HG03571 (cell line): Measurements from ENCODE around the gene REV3L.
"Not testable (repeated sequence)": the region's sequence is repeated elsewhere in the genome, so short reads cannot be mapped to it uniquely, and the experiment has no call there.

Source experiments
- ATAC-seq: cut with Tn5 transposase; IDR thresholded peaks from one replicate; pipeline ENCODE4 v1.9.1; 2021; ENCODE audit not compliant: unreplicated experiment

The REV3L gene, protein sequence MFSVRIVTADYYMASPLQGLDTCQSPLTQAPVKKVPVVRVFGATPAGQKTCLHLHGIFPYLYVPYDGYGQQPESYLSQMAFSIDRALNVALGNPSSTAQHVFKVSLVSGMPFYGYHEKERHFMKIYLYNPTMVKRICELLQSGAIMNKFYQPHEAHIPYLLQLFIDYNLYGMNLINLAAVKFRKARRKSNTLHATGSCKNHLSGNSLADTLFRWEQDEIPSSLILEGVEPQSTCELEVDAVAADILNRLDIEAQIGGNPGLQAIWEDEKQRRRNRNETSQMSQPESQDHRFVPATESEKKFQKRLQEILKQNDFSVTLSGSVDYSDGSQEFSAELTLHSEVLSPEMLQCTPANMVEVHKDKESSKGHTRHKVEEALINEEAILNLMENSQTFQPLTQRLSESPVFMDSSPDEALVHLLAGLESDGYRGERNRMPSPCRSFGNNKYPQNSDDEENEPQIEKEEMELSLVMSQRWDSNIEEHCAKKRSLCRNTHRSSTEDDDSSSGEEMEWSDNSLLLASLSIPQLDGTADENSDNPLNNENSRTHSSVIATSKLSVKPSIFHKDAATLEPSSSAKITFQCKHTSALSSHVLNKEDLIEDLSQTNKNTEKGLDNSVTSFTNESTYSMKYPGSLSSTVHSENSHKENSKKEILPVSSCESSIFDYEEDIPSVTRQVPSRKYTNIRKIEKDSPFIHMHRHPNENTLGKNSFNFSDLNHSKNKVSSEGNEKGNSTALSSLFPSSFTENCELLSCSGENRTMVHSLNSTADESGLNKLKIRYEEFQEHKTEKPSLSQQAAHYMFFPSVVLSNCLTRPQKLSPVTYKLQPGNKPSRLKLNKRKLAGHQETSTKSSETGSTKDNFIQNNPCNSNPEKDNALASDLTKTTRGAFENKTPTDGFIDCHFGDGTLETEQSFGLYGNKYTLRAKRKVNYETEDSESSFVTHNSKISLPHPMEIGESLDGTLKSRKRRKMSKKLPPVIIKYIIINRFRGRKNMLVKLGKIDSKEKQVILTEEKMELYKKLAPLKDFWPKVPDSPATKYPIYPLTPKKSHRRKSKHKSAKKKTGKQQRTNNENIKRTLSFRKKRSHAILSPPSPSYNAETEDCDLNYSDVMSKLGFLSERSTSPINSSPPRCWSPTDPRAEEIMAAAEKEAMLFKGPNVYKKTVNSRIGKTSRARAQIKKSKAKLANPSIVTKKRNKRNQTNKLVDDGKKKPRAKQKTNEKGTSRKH (N-terminal part only)

DNA sequence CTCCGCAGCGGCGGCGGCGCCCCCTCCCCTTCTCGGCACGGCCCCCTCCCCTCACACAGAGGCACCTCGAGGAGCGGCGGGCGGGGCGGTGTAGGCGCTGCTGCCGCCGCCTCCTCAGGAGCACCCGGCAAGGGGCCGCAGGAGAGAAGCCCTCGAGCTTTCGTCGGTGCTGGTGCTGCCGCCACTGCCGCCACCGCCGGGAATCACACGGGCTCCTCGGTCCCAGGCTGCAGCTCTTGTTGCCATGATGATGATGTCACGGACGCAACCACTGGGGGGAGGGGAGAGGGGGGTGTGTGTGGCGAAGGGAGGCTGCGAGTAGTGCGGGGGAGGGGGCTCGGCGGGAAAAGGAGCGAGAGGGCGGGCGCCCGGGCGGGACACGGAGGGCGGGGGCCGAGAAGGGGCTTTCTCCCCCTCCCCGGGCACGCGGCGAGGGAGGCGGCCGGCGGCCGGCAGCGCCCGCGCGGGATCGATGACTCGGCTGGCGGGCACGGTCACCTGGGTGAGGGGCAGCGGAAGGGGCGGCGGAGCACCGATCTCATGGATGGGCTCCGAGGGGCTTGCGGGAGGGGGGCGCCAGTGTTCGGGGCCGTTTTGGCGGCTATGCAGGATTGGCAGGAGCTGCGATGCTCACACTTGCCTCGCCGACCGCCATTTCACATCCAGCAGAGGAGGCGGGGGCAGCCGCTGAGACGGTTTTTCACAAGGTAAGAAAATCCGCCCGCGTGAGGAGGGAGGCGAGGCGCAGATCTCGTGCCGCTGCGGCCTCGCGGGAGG, at the start of gene REV3L:
Gene REV3L, minus strand, starts transcription at position 260 of the 777 bp plus-strand sequence. CDS start 330 bp downstream, outside the sequence.
- ATAC-seq = peak; percentile 28

DNA sequence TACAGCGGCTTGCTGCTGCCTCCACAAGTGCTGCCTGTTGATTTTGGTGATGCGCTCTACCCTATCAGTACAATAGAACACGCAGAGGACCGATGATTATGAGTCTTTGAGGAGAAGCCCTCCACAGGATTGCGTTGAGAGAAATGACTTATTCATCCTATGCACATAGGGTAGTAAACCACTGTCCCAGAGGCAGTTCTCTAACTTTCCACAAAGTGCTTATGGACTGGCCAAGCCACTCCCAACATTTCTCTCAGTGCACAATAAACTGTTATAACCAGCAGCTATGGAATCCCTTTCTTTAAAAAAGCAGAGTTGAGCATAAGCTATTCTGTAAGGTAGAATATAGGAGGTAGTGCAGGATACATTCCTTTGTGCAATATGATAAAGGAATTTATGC, 48.2 kb upstream of the REV3L start:
- no peak for ATAC-seq

DNA sequence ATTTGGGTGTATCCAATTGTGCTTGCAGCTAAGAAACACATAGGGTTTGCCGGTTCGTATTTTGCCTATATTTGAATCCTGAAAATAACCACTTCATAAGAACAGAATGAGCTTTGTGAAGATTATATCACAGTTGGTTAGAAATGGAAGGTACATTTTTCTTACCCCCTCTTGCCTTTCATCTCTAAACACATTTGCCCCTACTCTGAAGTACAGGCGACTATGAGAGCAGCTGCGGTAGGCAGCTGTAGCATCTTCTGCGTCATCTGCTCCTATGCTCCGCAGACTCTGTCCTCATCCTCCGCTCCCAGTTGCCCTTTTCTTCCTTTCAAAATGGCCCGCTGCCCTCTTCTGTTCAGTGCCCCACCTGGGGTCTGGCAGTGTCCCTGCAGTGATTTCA, 47.6 kb upstream of the REV3L start:
- no peak for ATAC-seq

DNA sequence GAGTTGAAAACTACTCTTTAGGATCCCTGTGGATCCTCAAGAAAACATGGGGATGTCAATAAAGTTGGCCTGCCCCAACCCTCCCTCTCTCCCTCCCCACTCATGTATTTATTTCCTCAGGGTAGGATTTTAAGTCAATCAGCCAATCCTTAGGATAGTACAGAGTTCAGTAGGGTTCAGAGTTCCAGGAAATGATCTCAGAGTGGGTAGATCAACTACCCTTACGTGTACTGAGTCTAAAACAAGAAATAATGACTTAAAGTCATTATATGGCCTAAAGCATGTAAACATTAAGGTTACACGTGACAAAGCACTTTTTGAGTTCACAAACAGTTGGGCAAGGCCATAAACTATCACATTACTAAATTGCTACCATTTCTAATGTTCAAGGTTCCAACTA, 47.2 kb upstream of the REV3L start:
- ATAC-seq = no peak

DNA sequence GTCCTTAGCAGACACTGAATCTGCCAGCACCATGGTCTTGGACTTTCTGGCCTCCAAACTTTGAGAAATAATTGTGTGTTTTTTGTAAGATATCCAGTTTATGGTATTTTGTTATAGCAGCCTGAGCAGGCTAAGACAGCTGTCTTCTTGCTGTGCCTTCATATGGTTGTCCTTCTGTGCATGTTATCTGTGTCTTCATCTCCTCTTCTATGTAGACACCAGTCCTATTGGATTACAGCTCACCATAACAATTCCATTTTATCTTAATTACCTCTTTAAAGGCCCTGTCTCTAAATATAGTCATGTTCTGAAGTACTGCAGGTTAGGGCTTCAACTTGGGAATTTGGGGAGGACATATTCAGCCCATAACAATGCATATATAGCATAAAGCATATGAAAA, 44.3 kb upstream of the REV3L start:
- no peak for ATAC-seq

DNA sequence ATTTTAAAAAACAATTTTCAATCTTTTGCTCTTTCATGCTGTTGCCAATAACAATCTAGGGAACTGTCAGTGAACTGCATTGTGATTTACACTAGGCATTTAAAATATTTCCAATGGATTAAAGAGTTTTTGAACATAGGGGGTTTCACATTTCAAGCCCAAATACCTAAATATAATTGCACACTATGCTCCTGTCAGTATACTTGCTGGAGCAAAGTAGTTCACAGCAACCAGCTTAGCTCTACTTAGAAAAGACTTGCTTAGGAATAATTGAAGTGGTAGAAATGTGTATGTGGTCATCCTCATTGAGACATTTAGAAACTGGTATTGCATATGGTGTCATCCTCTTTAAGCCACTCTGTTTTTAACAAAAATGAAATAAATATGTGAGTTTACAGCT, 41.7 kb upstream of the REV3L start:
- no peak for ATAC-seq

DNA sequence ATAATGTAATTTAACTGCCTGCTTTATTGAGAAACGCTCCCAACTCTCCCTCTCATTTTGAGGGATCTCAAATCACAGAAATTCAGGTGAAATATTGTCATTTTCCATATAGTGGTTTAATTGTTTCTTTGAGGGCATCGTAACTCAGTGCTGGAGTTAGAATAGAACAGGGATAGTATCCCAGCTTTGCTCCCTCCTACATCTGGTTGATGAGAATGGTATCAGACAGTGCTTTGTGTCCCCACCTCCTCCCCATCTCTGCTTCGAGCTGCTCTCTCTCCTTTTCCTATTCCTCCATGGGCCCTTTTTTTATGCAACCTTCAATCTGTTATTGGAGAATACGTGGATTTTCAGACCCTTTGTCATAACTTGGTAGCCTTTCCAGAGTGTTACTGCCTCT, 41.2 kb upstream of the REV3L start:
- ATAC-seq = no peak

DNA sequence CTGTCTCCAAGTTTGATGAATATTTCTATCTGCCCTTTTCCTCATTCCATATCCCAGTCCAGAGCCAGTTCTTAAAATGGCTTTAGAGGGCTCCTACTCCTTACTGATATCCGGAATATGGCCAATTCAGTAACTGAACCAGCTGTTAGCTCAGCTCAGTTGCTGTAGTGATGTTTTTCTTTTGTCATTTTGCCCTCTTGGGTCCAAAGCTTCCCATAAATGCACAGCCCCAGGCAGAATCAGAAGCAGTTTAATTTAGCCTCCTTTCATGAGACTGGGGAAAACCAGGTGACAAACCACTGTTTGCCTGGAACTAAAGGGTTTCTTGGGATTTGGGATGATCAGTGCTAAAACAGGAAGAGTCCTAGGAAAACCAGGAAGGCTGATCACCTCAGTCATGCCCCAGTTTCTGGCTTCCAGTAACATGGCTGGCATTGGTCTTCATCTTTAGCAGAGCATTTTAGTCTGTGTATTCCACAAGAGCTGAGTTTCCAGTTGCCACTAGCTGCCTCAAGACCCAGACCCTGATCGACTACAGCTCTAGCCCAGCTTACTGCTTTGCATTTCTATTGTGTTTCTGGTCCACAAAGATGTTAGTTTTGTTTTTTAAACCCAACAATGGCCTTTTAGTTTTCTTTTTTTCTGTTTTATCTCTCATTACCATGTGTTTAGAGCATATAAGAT, 40.6 kb upstream of the REV3L start:
- no peak for ATAC-seq

DNA sequence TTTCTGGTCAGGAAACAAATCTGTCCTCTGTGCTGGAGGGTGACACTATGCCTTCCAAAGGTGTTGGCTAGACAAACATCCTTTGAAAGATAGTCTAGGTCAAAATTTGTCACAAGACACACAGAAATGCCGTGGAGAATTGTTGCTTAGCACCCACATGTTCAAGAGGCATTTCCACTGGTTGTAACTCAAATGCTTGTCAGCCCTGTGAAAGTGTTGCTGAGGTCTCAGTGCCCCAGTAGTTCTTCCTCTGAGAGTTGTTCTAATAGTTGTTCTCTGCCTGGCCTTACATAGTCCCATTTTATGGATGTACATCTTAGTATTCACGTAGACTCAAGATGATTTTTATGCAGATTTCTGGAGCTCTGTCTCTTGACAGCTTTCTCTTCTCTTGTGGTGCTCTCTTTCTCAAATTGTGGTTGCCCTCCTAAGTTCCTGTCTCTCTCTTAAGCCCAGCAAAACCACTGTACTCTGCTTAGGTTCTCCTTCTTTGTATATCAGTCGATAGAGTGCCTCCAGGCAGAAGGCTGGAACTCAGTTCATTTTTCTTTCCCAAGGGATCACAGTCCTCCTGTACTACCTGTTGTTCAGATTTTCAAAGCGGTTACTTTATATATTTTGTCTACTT, 39.5 kb upstream of the REV3L start:
- no peak for ATAC-seq

DNA sequence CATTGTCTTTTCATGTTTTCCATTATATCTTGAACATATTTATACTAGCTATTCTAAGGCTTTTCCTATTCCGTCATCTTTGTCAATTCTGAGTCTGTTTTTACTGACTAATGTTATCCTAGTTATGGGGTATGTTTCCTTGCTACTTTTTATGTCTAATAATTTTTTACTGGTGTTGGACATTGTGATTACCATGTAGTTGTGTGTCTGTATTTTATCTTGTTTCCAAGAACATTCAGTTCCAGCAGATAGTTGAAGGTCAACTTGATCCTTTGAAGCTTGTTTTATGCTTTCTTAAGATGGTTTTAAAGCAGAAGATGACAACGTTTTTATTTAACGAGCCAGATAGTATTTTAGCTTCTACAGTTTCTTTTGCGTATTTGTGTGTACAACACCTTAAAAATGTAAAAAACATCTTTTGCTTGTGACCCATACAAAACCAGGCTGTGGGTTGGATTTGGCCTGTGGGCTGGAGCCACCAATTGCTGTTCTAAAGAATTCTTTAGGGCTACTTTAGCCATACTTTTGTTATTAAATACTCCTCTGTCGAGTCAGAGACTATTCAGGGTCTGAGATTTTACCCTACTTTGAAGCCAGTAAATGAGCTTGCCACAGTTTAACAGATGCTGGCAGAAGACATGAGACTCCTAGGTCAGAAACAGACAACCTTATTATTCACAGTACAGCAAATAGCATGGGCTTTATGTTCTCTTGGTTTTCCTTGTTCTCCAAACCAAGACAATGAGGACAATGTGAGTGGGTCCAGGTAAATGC, 38.7 kb upstream of the REV3L start:
- no peak for ATAC-seq

DNA sequence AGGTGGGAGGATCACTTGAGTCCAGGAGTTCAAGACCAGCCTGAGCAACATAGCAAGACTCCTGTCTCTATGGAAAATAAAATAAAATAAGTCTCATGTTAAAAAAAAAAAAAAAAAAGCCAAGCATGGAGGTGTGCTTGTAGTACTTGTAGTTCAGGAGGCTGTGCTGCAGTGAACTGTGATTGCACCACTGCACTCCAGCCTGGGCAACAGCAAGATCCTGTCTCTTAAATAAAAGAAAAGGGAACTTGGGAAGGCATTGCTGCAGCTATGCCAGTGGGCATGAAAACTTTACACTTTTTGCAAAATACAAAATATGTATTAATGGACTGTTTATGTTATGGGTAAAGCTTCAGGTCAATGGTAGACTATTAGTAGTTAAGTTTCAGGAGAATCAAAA, 37.5 kb upstream of the REV3L start:
- ATAC-seq = no peak

DNA sequence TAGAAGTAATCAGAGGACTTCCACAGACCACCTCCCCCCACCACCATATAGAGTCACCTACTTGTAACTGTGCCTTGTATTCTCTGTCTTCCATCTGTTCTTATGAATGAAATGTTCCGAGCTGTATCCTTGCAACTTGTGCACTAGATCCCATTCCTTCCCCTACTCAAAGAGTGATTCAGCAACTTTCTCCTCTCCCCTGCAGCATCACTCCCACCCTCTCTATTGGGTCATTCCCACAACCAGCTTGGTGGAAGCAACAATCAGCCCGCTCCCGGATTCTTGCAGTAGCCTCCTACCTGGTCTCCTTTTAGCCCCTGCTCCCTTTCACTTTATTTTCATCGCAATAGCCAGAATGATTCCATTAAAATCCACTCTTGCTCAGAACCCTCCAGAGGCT, 34.9 kb upstream of the REV3L start:
- no peak for ATAC-seq

DNA sequence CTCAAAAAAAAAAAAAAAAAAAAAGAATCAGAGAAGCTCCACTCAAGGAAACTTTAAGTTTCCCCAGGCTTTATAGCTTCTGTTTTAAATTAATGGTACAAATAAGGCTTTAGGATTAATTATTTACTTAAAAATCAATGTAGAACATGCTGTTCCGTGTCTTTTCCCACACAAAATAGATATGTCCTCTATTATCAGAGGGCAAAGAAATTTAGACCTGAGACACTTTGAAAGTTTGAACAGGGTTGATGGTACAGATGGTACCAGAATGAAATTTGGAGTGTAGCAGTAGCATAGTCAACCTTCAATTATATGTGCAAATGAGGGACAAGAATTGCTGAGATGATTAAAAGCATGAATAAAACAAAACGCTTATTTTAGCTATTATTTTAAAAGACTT, 32.2 kb upstream of the REV3L start:
- no peak for ATAC-seq

DNA sequence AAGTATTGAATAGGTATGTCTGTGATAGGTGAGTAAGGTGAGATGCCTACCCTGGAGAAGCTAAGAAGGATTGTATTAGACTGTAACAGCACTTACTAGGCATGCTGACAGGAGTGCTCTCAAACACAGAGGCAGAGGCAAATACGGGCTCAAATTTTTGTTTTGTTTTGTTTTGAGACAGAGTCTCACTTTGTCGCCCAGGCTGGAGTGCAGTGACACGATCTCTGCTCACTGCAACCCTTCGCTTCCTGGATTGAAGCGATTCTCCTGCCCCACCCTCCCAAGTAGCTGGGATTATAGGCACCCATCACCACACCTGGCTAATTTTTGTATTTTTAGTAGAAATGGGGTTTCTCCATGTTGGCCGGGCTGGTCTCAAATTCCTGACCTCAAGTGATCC, 31.5 kb upstream of the REV3L start:
- ATAC-seq = not testable (repeated sequence)

DNA sequence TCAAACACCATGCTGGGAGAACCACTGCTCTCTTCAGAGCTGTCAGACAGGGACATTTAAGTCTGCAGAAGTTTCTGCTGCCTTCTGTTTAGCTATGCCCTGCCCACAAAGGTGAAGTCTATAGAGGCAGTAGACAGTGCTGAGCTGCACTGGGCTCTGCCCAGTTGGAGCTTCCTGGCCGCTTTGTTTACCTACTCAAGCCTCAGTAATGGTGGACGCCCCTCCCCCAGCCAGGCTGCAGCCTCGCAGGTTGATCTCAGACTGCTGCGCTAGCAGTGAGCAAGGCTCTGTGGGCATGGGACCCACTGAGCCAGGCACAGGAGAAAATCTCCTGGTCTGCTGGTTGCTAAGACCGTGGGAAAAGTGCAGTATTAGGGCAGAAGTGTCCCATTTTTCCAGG, 24.2 kb upstream of the REV3L start:
- ATAC-seq = not testable (repeated sequence)

DNA sequence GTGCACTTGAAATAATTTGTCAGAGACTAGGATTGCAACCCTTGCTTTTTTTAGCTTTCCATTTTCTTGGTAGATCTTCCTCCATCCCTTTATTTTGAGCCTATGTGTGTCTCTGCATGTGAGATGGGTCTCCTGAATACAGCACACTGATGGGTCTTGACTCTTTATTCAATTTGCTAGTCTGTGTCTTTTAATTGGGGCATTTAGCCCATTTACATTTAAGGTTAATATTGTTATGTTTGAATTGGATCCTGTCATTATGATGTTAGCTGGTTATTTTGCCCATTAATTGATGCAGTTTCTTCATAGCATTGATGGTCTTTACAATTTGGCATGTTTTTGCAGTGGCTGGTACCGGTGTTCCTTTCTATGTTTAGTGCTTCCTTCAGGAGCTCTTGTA, 22.5 kb upstream of the REV3L start:
- ATAC-seq = not testable (repeated sequence)

DNA sequence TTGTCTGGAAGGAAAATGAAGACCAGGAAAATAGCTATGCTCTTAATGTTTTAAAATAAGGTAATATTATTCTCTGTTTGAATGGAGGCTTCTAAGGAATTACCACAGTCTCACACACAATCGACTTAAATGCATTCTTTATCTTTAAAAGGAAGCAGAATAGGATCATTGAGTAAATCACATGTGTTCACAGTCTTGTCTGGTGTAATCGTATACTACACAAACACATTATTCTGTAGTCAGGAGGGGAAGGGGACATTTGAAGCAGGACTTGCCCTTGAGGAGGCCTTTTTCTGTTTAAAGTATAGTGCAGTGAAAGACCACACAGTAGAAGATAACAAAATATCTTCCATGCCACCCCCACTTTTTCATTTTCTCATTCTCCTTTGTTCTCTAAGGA, 20.6 kb upstream of the REV3L start:
- no peak for ATAC-seq

DNA sequence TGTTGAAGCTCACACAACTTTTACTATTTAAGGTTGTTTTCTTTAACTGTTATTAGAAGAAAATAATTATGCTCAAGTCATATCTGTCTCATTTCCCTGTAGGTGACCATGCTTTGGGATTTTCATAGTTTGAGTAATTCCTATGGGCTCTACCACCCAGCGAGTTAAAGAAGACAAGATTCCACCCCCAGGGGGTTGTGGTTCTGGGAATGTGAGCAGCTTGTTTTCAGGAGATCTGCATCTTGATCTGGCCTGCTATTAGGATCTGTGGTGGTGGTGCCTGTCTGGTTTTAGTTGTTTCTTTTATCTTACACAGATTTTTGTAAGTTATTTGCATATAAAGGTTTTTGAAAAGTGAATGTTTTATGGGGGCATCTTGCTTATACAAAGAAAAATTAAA, 20.2 kb upstream of the REV3L start:
- ATAC-seq = no peak

DNA sequence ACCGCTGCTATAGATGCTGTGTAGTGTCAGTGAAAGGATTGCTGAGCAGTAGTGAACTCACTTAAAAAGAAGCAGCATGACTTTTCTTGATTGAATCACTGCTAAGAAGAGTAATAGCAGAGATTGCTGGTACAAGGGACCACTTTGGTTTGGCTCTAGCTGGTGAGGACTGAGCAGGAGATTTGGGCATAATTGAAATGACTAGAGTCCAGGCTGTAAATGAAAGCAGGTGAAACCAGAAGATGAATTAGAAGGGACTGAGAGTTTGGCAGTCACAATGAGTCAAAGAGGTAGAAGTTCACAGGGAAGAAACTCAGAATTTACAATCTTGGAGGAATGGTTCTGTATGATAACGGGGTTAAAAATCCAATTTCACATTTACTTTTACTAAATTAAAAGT, 19.1 kb upstream of the REV3L start:
- no peak for ATAC-seq
